Measurements from ENCODE around the gene CTRL.
A peak's percentile ranks its signal among the peaks of the same experiment; 100 is the strongest.

The CTRL gene

DNA sequence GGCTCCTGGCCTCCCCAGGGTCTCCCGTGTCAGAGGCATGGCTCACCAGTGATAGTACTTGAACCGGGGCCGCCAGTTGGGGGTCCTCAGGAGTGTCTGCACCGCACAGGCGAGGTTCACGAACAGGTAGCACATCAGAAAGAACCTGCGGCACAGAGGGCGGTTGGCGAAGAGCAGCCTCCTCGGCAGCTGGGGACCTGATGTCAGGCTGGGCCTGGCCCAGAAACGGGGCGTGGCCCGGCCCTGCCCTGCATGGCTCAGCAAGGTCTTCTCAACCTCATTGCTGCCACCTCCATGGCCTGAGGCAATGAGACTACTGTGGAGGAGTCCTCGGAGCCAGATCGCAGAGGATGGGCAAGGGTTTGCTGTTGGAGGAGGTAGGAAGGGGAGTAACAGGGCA is 16.4 kb upstream of the CTRL start:
- ChIA-PET POLR2A (interaction anchor here (0.6 to 1.0 kb wide), 4 partner anchors 10 to 30 kb away, joined by 3 read pairs; no protein-coding TSS in a partner anchor), CTCF (no interaction called here)
- Histone ChIP-seq H3K27ac (ENCODE audit: extremely low read depth, low read depth, low read length) (no peak overlapping the region), H3K9me3 (ENCODE audit: control insufficient read depth, insufficient read depth, low read depth, low read length) (no peaks in the 10 kb centered on the region), H3K36me3 (ENCODE audit: control insufficient read depth in 2 of 2, insufficient read depth in 1 of 2, low read length in 2 of 2) (peaks cover 0 to 91% of the 10 kb centered on the region in 2 experiments; a peak in 2 of 3 replicates), H3K4me3 (ENCODE audit: low read depth, low read length) (no peak overlapping the region), H3K4me1 (ENCODE audit: control insufficient read depth, insufficient read depth, low read length) (no peaks in the 10 kb centered on the region)
- TF ChIP-seq RBAK (tag by site-specific recombination; IDR thresholded peaks at IDR 0.05) (no peak), KLF1 (tag by site-specific recombination; IDR thresholded peaks at IDR 0.05) (peak; percentile 68)

DNA sequence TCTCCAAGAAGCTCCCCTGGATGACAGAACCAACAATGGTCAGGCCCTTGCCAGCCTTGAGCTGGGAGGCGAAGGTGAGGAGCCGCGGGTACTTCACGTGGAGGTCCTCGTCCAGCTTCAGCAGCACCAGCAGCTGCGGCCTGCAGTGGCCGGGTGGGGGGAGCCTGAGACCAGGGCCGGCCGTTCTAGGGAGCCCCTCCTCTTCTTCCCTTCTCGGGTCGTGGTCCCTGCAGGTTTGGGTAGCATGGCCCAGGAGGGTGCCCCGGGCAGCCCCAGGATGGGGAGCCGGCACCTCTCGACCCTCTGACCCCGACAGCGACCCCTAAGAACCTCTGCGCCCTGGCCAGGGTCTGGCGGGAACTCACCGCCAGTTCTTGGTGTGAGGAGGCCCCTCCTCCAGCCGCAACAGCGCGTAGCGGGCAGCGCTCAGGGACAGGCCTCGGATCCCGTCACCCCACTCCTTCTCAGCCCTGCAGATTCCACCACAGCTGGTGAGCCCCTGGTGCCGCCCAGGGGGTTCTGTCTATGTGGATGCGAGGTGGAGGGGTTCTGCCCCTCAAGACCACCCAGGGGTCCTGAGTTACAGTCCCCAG is 15.4 kb upstream of the CTRL start:
- Histone ChIP-seq H3K9me3 (ENCODE audit: control insufficient read depth, insufficient read depth, low read depth, low read length) (no peaks in the 10 kb centered on the region), H3K4me3 (ENCODE audit: low read depth, low read length) (no peak overlapping the region), H3K27ac (ENCODE audit: extremely low read depth, low read depth, low read length) (no peak overlapping the region), H3K36me3 (ENCODE audit: control insufficient read depth in 2 of 2, insufficient read depth in 1 of 2, low read length in 2 of 2) (peaks cover 0 to 96% of the 10 kb centered on the region in 2 experiments; a peak in 2 of 3 replicates), H3K4me1 (ENCODE audit: control insufficient read depth, insufficient read depth, low read length) (no peaks in the 10 kb centered on the region)
- POLR2A ChIA-PET, result interaction anchor here (0.6 to 1.1 kb wide), 3 partner anchors 12 to 29 kb away, joined by 3 read pairs; no protein-coding TSS in a partner anchor
- CTCF ChIA-PET, result no interaction called here
- TF ChIP-seq, protein P1, sequence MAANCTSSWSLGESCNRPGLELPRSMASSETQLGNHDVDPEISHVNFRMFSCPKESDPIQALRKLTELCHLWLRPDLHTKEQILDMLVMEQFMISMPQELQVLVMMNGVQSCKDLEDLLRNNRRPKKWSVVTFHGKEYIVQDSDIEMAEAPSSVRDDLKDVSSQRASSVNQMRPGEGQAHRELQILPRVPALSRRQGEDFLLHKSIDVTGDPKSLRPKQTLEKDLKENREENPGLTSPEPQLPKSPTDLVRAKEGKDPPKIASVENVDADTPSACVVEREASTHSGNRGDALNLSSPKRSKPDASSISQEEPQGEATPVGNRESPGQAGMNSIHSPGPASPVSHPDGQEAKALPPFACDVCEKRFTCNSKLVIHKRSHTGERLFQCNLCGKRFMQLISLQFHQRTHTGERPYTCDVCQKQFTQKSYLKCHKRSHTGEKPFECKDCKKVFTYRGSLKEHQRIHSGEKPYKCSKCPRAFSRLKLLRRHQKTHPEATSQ (tag by site-specific recombination; IDR thresholded peaks at IDR 0.05), result no peak
- no peak for TF ChIP-seq ZFP3 (tag by site-specific recombination; IDR thresholded peaks at IDR 0.05; ENCODE audit: low read depth)
- TF ChIP-seq EGR2 (tag by site-specific recombination; IDR thresholded peaks at IDR 0.05; ENCODE audit: low read depth), result no peak
- no peak for TF ChIP-seq ZNF529 (tag by site-specific recombination; IDR thresholded peaks at IDR 0.05; ENCODE audit: insufficient replicate concordance)
- TF ChIP-seq, protein P2, sequence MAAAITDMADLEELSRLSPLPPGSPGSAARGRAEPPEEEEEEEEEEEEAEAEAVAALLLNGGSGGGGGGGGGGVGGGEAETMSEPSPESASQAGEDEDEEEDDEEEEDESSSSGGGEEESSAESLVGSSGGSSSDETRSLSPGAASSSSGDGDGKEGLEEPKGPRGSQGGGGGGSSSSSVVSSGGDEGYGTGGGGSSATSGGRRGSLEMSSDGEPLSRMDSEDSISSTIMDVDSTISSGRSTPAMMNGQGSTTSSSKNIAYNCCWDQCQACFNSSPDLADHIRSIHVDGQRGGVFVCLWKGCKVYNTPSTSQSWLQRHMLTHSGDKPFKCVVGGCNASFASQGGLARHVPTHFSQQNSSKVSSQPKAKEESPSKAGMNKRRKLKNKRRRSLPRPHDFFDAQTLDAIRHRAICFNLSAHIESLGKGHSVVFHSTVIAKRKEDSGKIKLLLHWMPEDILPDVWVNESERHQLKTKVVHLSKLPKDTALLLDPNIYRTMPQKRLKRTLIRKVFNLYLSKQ (tag by site-specific recombination; IDR thresholded peaks at IDR 0.05; ENCODE audit: borderline replicate concordance), result no peak
- TF ChIP-seq HOXC10 (CRISPR knock-in tag; IDR thresholded peaks at IDR 0.05), result no peak
- TF ChIP-seq ZNF112 (tag by site-specific recombination; IDR thresholded peaks at IDR 0.05), result no peak
- TF ChIP-seq ZNF10 (tag by site-specific recombination; IDR thresholded peaks at IDR 0.05), result no peak
- TF ChIP-seq ZNF138 (tag by site-specific recombination; IDR thresholded peaks at IDR 0.05; ENCODE audit: borderline replicate concordance), result no peak
- TF ChIP-seq ZFHX2 (tag by site-specific recombination; conservative IDR thresholded peaks at IDR 0.05), result no peak
- no peak for TF ChIP-seq ZNF391 (tag by site-specific recombination; IDR thresholded peaks at IDR 0.05; ENCODE audit: borderline replicate concordance, low read depth)
- TF ChIP-seq ZNF677 (tag by site-specific recombination; IDR thresholded peaks at IDR 0.05), result no peak
- TF ChIP-seq, protein P3, sequence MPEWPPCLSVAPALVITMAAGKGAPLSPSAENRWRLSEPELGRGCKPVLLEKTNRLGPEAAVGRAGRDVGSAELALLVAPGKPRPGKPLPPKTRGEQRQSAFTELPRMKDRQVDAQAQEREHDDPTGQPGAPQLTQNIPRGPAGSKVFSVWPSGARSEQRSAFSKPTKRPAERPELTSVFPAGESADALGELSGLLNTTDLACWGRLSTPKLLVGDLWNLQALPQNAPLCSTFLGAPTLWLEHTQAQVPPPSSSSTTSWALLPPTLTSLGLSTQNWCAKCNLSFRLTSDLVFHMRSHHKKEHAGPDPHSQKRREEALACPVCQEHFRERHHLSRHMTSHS (tag by site-specific recombination; IDR thresholded peaks at IDR 0.05), result no peak
- no peak for TF ChIP-seq ZNF621 (tag by site-specific recombination; IDR thresholded peaks at IDR 0.05)
- no peak for TF ChIP-seq ZBTB7A (tag by site-specific recombination; IDR thresholded peaks at IDR 0.05; ENCODE audit: low read depth)
- no peak for TF ChIP-seq BCL11A (tag by site-specific recombination; IDR thresholded peaks at IDR 0.05; ENCODE audit: low read depth)

DNA sequence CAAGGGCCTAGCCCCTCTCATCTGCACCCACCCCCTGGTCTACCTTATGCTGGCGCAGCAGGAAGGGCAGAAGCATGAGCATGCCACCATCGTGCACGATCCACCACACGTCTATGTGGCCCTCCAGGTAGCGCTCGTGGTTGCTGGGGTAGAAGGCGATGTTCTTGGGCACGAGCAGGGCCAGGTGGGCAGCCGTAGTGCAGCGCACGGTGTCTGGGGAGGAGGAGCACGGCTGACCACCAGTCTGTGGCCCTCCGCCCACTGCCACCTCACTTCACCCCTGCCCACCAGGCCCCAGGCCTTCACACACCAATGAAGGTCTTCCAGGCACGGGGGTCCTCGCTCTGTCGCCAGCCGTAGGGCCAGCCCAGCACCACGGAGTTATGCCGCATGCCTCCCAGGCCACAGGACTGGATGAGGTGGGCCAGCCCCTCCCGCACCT is 14.5 kb upstream of the CTRL start:
- ChIA-PET POLR2A (interaction anchor here (1.1 to 2.7 kb wide), 2 partner anchors 11 kb away, joined by 3 to 16 read pairs; no protein-coding TSS in a partner anchor), CTCF (no interaction called here)
- Histone ChIP-seq H3K4me3 (ENCODE audit: low read depth, low read length) (no peak overlapping the region), H3K9me3 (ENCODE audit: control insufficient read depth, insufficient read depth, low read depth, low read length) (no peaks in the 10 kb centered on the region), H3K36me3 (ENCODE audit: control insufficient read depth in 2 of 2, insufficient read depth in 1 of 2, low read length in 2 of 2) (peaks cover 0 to 93% of the 10 kb centered on the region in 2 experiments; a peak in 2 of 3 replicates), H3K27ac (ENCODE audit: extremely low read depth, low read depth, low read length) (no peak overlapping the region), H3K4me1 (ENCODE audit: control insufficient read depth, insufficient read depth, low read length) (no peaks in the 10 kb centered on the region)
- no peak for TF ChIP-seq IKZF3 (tag by site-specific recombination; IDR thresholded peaks at IDR 0.05)
- TF ChIP-seq ZNF133 (tag by site-specific recombination; IDR thresholded peaks at IDR 0.05), result peak; percentile 79

Data from HEK293 (cell line).